HL-60/S4 (cell line): Measurements from ENCODE around the gene HCK.

Source experiments
- in situ Hi-C: fragments of 300-500 bp; cut with MboI; formaldehyde crosslinking; loops from 2 replicates; pipeline ENCODE4 v1.14.3; 2022; ENCODE audit warnings: low sequenced_read_pairs

Gene HCK

DNA sequence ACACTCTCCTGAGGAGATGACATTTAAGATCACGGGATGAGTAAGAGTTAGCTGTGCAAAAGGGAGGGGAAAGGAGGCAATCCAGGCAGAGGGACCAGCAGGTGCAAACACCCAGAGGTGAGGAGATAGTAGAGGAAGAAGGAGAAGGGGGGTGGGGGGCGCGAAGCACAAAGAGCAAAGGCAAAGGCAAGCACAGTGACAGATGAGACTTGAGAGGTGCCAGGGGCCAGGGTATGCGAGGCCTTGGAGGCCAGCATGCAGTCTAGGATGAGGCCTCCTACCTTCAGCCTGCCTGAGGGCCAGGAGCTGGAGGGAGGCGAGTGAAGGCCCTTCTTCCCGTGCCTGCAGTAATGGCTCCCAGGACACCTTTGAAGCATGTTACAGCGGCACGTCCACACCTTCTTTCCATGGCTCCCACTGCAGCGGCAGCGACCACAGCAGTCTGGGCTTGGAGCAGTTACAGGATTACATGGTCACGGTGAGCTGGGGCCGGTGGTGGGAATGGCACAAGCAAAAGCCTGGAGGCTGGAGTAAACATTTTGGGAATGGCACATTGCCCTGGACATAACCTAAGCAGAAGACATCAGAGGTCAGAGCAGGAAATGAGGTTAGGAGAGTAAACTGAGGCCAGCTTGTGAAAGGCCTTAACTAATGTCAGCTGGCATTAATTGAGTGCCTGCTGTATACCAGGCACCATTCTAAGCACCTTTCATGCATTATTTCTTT is 23.2 kb upstream of the HCK start:
- in situ Hi-C loops: loop anchor here (10.0 kb wide), 1 partner anchor 204 kb away; no protein-coding TSS in a partner anchor

GRCh38 chr20:32029561-32029960 is 22.5 kb upstream of the HCK start:
- in situ Hi-C loops: loop anchor here (10.0 kb wide), 1 partner anchor 205 kb away; no protein-coding TSS in a partner anchor

DNA sequence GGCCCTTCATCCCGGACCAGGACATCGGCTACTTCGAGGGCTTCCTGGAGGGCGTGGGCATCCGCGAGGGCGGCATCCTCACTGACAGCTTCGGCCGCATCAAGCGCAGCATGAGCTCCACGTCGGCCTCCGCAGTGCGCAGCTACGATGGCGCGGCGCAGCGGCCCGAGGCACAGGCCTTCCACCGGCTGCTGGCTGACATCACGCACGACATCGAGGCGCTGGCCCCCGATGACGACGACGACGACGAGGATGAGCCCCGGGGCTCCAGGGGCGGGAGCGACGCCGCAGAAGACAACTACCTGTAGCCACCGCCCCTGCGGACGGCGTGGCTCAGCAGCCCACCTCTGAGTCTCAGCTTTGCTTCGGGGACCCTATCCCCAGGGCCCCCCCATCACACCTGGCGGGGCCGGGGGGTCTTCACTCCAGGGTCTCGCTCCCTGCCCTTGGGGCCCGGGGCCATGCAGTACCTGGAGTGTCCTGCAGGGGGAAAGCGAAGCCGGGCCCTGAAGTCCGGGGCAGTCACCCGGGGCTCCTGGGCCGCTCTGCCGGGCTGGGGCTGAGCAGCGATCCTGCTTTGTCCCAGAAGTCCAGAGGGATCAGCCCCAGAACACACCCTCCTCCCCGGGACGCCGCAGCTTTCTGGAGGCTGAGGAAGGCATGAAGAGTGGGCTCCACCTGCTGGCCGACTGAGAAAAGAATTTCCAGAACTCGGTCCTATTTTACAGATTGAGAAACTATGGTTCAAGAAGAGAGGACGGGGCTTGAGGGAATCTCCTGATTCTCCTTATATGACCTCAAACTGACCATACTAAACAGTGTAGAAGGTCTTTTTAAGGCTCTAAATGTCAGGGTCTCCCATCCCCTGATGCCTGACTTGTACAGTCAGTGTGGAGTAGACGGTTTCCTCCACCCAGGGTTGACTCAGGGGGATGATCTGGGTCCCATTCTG is 20.8 kb upstream of the HCK start:
- in situ Hi-C loops: loop anchor here (5.0 kb wide), 1 partner anchor 51 kb away; no protein-coding TSS in a partner anchor

DNA sequence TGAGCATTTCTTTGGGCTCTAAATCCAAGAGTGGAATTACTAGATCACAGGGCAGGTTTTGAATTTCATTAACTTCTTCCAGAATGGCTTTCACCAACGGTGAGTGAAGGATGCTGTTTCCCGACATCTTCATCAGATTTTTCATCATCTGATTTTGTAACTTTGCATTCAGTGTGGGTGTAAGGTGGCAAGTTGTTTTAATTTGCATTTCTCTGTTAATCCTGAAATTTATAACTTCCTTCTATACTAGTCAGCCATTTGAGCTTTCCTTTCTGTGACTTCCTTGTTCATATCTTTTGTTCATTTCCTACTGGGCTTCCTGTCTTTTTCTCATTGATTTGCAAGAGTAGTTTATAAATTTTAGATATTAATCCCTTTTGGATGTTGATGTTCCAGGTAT is 18.7 kb upstream of the HCK start:
- in situ Hi-C loops: loop anchor here (5.0 kb wide), 1 partner anchor 49 kb away; no protein-coding TSS in a partner anchor

GRCh38 chr20:32033721-32034120 is 18.3 kb upstream of the HCK start:
- in situ Hi-C loops: loop anchor here (5.0 kb wide), 1 partner anchor 49 kb away; no protein-coding TSS in a partner anchor

- in situ Hi-C loops: loop anchor here (5.0 kb wide), 1 partner anchor 47 kb away; no protein-coding TSS in a partner anchor
Observed at GRCh38 chr20:32034581-32035425, 17.2 kb upstream of the HCK start.

GRCh38 chr20:32035426-32035779 is 16.6 kb upstream of the HCK start:
- in situ Hi-C loops: no loop called here

DNA sequence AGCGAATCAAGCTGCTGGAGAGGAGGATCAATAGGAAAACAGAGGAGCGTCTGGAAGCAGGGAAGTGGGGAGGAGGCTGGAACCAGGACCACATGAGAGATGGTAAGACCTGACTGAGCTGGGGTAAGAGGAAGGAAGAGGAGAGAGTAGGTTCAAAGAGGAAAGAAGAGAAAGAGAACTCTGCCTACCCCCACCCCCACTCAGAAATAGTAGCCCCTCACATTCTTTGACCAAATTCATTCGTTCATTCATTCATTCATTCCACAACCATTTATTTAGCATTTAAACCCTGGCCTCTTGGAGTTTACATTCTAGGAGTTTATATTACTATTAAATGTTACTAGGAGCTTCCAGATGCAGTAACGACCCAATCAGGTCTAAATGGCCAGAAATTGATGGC is 15.8 kb upstream of the HCK start:
- in situ Hi-C loops: no loop called here

DNA sequence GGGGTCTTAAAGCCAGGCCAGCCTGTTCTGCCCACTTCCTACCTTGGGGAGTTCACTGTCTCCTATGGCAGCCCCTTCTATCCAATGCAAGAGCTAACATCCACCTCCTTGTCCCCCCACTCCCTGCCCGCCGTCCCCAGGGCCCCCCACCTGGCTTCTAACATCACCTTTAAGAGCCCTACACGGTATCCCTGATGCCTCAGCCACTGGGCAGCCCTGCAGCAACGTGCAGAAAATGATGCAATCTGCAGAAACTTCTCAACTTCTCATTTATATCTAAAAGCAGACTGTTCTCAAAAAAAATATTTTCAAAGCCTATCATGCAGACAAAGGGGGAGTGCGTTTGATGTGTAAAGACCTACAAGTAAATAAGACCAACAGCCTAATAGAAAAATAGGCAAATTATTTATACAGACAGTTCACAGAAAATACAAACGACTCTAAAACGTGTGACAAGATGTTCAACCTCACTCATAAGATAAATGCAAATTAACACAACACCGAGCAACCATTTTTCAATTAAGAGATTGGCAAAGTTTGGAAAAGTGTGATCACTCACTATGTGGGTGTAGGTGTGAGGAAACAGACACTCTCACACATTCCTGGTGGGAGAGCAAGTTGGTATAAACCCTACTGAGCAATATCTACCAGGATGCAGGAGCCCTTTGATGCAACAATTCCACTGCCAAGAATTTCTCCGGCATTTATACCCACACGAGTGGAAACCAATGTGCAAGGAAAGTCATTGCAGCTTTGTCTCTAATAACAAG is 15.1 kb upstream of the HCK start:
- in situ Hi-C loops: no loop called here

- in situ Hi-C loops: no loop called here
Observed at GRCh38 chr20:32037929-32038328, 14.1 kb upstream of the HCK start.

GRCh38 chr20:32040142-32040953 is 11.7 kb upstream of the HCK start:
- in situ Hi-C loops: no loop called here

- in situ Hi-C loops: no loop called here
Observed at GRCh38 chr20:32045999-32046398, 6.0 kb upstream of the HCK start.

- in situ Hi-C loops: no loop called here
Observed at GRCh38 chr20:32050324-32050841, 1.7 kb upstream of the HCK start.

- in situ Hi-C loops: no loop called here
Observed at GRCh38 chr20:32050851-32051556, 1.0 kb upstream of the HCK start.

GRCh38 chr20:32051720-32052089 is 337 bp upstream of the HCK start:
- in situ Hi-C loops: no loop called here

DNA sequence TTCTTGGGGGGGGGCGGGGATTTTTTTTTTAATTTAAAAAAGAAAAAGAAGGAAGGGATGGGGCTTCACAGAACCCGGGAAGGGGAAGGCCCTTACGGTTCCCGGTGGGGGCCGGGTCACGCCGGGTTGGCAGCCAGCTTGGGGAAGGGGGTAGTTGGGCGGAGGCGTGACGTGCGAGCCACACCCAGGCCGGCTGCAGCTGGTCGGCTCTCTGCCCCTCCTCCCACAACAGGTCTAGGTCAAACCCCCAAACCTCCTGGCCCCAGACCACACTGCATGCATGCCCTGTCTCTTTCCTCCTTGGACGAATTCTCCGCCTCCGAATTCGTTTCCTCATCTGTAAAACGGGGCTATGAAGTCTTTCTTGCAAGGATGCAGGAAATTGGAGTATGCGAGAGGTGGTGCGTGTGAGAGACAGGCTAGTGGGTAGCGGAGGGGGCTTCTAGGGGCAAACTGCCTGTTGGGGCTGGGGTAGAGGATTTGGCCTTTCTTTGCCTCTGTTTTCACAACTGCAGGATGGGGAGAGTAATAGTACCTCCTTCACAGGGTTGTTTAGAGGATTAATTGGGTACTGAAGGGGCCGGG is 828 bp downstream of the HCK start:
- in situ Hi-C loops: no loop called here

DNA sequence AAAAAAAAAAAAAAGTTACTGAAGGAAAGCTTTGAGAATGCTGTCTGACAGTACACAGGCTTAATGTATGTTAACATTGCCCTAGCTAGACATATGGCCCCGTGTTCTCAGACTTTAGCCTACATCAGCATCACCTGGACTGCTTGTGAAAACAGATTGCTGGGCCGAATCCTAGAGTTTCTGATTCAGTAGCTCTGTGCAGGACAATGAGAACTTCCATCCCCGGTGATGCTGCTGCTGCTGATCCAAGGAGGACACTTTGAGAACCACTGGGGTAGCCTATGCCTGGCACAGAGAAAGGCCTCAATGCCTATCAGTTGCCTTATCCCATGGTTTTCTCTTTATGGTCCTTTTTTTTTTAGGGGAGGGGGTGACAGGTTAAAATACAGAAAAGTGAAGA is 1.6 kb downstream of the HCK start:
- in situ Hi-C loops: no loop called here
